NCI-H82 treated with DMSO at 0.1 percent for 48 hours (cell line): ENCODE results near the gene AGPAT3.

ENCODE experiments used
- DNase-seq: peaks from one replicate; lab custom pipeline; 2025; ENCODE audit not compliant: unreplicated experiment; lab: John Stamatoyannopoulos, UW

AGPAT3 gene

GRCh38 chr21:43988506-43989230, 123.6 kb downstream of the AGPAT3 start:
- DNase-seq, result no peak

DNA sequence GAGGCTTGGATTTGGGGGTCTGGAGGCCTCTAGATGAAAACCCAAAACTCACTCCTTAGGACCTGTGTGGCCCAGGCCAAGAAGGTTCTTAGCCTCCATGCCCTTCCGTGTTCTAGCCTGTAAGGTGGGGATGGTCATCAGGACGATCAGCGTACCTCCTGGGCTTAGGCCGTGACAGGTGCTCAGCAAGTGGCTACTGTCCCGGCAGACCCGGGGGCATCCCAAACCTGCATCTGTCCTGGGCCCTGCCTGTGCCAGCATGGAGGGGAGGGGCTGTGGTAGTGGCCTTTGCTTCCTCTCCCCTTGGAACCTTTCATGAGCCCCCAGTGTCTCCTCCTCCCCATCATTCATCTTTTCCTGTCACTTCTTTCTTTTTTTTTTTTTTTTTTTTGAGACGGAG, 124.4 kb downstream of the AGPAT3 start:
- no peak for DNase-seq

- DNase-seq, result no peak
These were observed 126.5 kb downstream of the AGPAT3 start for GRCh38 chr21:43991447-43991991.

DNA sequence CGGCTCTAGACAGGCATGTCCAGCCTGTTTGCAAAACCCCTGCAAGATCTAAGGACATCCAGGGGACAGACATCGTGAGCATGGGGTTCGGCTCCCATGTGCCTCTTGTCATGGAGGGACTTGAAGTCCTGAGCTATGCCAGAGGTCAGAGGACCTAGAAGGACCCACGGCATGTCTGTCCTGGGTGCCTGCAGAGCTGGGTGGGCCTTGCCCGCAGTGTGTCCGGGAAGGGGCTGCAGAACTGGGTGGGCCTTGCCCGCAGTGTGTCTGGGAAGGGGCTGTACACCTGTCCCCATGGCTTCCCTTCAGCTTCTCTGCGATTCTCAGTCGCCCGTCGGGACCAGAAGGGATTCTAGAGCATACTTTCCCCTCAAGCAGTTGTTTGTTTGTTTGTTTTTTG, 127.1 kb downstream of the AGPAT3 start:
- no peak for DNase-seq

DNA sequence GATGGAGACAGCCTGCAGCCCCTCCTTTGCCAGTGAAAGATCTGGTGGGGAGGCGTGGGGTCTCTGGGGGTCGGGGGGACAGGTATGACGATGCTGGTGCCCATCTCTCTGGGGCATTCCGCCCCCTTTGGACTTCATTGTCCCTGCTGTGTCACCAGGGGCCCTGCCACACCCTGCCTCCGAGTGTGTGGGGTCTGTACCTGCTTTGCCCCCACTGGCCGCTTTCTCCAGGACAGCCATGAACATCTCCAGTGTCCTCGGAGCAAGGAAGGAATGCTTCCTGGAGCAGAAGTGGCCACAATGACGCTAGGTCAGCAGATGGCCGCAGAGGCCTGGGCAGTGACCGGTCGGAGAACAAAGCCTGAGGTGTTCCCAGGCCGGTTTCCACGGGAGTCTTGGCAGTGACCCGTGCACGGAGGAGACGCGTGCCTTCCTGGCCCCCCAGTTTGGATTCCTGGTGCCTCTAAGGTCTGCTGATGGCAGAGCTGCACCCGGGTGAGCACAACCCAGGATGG, 128.5 kb downstream of the AGPAT3 start:
- no peak for DNase-seq

- DNase-seq, result no peak
These were observed 129.1 kb downstream of the AGPAT3 start for GRCh38 chr21:43994085-43994484.

DNA sequence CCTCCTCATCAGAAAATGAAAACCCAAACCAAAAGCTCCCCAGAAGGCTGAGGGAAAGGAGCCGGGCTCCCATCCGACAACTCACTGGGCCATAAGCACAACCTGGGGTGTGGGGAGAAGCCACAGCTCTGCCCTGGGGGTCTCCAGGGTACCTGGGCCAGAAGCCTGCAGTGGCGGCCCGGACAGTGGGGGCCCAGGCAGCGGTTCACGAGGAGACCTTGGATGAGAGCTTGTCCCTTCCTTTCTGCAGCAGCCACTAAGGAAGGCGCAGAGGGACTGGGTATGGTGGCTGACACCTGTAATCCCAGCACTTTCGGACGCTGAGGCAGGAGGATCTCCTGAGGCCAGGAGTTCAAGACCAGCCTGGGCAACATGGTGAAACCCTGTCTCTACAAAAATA, 129.6 kb downstream of the AGPAT3 start:
- no peak for DNase-seq

GRCh38 chr21:43995521-43996105, 130.6 kb downstream of the AGPAT3 start:
- DNase-seq, result no peak

DNA sequence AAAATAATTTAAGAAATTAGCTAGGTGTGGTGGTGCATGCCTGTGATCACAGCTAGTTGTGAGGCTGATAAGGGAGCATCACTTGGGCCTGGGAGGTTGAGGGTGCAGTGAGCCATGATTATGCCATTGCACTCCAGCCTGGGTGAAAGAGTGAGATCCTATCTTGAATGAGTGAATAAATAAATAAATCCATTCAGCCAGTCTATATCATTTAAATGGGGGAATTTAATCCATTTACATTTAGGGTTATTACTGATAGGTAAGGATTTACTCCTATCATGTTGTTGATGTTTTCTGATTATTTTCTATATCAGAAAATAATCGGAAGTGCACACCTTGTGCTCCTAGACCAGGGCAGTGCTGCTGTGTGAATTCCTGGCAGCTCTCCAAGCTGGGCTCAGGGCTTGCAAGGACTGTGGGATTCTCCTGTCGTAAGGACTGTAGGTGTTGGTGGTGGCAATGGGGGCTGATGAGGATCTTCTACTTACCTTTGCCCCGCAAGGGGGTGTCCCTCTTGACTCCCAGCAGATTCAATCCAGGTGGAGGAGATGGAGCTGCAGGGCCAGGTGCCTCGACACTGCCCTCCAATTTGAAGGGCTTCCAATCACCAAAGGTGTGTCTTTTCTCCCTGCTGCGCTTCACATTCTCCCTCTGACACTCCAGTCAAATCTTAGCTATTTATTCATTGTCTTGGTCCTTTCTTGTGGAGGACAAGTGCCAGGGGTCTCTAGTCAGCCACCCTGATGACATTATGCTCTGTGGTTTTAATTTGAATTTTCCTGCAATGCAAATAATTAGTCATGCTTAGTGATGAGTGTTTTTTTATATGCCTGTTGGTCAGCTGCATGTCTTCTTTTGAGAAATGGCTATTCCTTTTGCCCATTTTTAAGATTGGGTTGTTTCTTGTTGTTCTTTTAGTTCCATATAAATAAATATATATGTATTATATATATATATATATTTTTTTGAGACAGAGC, 133.0 kb downstream of the AGPAT3 start:
- no peak for DNase-seq

DNA sequence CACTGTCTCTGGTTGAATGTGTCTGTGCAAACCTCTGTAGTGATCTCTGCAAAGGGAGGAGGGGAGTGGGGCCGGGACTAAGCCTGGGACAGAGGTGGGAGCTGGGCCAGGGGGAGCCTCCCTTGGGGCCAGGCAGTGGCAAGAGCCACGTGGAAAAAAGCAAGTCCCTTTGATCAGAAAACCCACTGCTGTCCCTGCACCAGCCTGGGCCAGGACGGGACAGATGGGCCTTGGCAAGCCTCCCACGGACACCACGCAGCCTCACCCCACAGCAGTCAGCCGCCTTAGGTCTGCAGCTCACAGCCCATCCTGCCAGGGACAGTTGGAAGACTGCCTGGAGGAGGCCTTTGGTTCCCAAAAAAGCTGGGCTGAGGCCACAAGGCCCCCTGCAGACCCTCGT, 135.3 kb downstream of the AGPAT3 start:
- DNase-seq, result no peak

DNA sequence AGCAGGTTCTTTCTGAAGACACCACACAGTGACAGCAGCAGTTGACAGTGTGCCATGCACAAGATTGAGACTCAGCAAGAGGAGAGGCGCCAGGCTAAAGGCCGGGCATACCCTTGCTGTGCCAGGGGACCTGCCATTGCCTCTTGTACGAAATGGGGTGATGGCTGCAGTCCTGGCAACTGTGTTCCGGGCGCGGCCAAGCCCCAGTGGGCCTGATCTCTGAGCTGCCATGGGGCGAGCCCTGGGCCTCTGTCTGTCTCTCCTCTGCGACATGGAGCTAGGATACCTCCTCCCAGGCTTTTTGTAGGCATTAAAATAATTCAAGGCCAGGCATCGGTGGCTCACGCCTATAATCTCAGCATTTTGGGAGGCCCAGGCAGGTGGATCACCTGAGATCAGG, 137.5 kb downstream of the AGPAT3 start:
- no peak for DNase-seq

DNA sequence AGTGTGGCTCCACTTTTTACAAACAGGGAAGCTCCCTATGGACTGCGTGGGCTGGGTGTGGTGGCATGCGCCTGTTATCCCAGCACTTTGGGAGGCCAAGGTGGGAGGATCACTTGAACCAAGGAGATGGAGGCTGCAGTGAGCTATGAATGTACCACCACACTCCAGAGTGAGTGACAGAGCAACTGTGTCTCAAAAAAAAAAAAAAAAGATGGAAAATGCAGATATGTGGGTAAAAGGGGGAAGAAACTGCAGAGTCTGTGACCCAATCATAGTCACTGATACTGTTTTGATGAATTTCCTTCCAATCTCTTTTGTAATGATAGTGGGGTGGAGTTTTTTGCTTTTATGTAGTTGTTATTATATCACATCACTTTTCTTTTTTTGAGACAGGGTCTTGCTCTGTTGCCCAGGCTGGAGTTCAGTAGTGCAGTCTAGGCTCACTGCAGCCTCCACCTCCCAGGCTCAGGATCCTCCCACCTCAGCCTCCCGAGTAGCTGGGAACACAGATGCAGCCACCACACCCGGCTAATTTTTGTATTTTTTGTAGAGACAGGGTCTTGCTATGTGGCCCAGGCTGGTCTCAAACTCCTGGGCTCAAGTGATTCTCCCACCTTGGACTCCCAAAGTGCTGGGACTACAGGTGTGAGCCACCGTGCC, 138.4 kb downstream of the AGPAT3 start:
- DNase-seq, result no peak

GRCh38 chr21:44005071-44005470, 140.0 kb downstream of the AGPAT3 start:
- DNase-seq, result no peak

DNA sequence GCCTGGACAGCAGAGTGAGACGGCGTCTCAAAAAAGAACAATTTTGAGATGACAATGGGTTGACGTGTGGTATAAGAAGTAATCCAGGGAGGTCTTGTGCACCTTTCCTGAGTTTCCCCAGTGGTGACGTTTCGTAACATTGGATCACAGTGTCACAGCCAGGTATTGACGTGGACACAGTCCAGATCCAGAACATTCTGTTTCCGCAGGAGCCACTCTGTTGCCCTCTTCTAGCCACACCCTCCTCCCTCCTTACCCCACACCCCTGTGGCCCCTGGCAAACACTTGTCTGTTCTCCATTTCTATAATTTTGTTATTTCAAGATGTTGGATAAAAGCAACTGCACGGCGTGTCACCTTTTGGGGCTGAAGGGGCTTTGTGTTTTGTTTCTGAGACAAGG, 140.6 kb downstream of the AGPAT3 start:
- no peak for DNase-seq

GRCh38 chr21:44006017-44006619, 141.1 kb downstream of the AGPAT3 start:
- DNase-seq, result no peak

DNA sequence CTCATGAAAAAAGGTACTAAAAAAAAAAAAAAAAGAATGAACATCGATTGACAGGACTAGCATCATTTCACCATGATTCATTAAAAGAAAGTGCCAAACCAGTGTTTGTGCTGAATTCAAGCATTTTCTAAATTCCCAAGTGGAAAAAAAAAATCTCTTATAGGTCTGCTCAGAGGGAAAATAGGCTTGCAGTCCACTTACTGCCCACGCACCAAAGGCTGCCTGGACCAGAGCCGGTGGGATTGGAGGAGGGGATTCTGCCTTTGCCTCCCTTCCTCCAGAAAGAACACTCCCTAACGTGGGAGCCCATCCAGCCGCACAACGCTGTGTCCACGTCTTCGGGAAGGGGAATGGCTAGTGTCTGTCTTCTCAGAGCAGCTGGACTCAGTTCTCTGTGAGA, 141.6 kb downstream of the AGPAT3 start:
- DNase-seq, result no peak

GRCh38 chr21:44010429-44010828, 145.4 kb downstream of the AGPAT3 start:
- DNase-seq, result no peak

- DNase-seq, result no peak
These were observed 146.1 kb downstream of the AGPAT3 start for GRCh38 chr21:44011123-44011522.

DNA sequence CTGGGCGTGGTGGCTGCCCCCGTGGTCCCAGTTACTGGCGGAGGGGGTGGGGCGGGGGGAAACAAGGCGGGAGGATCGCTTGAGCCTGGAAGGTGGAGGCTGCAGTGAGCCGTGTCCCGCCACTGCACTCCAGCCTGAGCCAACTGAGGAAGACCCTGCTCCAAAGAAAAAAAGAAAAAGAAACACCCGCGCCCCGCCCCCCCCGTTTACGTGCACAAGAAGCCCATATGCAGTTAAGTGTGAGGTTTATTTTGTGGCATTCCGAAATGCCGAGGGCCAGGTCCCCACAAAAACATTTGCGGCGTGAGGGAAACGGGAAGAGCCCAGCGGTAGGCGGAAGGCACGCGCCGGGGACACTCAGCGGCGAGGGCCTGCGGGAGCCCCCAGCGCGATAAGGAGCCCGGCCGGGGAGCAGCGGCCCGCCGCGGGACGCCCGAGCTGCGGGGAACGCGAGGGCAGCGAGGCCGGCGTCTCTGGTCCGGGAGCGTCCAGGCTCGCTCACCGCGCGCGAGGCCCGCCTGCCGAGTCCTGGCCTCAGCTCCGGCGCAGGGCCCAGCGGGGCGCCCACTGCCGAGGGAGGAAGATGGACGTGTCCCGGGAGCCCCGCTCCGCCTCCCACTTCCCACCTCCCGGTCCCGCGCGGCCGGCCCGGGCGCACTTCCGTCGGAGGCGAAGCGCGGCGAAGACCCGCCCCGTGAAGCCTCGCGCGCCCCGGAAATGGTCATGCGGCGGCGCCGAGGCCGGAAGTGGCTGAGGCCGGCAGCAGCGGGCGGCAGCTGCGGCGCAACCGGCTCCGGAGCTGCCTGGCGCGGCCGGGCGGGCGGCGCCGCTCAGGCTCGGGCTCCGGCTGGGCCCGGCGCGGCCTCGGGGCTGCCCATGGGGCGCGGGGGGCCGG, 146.8 kb downstream of the AGPAT3 start, which contains the start of gene TRAPPC10:
Gene TRAPPC10 (plus strand): TSS at position 731 of the 895 bp plus-strand sequence. CDS start 185 bp downstream, outside the sequence.
- peak; percentile 38 for DNase-seq
